ENCODE results near the gene LDLRAD3.

- no peak for TF ChIP-seq CSRNP3 (CRISPR knock-in tag; IDR thresholded peaks at IDR 0.05)
- no peak for TF ChIP-seq ZNF8 (CRISPR knock-in tag; IDR thresholded peaks at IDR 0.05)
- no peak for TF ChIP-seq RARB (CRISPR knock-in tag; IDR thresholded peaks at IDR 0.05)
- no peak for TF ChIP-seq POU6F1 (CRISPR knock-in tag; IDR thresholded peaks at IDR 0.05; ENCODE audit: borderline replicate concordance, low read depth)
- TF ChIP-seq ARNTL (CRISPR knock-in tag; IDR thresholded peaks at IDR 0.05; ENCODE audit: borderline replicate concordance, low read depth): no peak
- TF ChIP-seq TSHZ2 (CRISPR knock-in tag; IDR thresholded peaks at IDR 0.05): no peak
Measured at GRCh38 chr11:35932121-35932520, 11.7 kb upstream of the LDLRAD3 start.

All from SK-N-SH treated with all-trans-retinoic acid at 6 μM for 48 hours (cell line).